HG03432 (cell line): ENCODE results near the gene PTPRQ.
"Not testable (repeated sequence)": the region's sequence is repeated elsewhere in the genome, so short reads cannot be mapped to it uniquely, and the experiment has no call there.

ENCODE experiments used
- ATAC-seq: cut with Tn5 transposase; IDR thresholded peaks from one replicate; pipeline ENCODE4 v1.9.1; 2021; ENCODE audit warnings: mild to moderate bottlenecking, moderate library complexity; ENCODE audit not compliant: unreplicated experiment

Gene PTPRQ

GRCh38 chr12:80627782-80628181, 183.7 kb downstream of the PTPRQ start:
- ATAC-seq, result no peak

DNA sequence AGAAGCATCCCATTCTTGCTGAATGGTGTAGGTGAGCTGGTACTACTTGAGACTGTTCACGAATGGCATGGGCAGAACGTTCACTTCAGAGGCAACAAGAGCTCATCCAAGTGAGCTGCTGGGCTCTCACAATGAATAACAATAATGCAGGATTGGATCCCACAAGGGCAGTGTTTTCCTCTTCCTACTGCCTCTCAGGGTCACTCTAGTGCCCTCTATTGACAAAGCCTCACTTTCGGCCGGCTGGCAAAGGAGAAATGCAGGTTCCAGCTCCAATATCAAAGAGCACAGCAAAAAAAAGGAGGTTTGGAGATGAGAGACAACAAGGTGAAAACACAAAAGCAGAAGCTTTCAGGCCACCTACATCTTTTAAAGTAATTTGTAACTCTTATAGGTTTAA, 188.8 kb downstream of the PTPRQ start:
- no peak for ATAC-seq

DNA sequence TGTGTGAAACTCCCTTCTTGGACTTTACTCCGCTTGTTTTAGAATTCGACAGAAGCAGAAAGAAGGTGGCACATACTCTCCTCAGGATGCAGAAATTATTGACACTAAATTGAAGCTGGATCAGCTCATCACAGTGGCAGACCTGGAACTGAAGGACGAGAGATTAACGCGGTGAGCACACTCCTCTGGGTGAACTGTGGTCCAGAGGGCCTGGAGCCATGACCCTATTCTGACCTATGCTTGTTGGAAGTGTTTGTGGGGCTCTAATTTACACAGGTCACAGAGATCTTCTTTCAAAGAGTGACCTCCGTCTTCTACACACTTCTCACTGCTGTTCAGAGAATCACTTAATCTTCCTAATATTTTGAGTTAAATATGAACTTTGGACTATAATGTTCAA, 190.9 kb downstream of the PTPRQ start:
- ATAC-seq, result no peak

DNA sequence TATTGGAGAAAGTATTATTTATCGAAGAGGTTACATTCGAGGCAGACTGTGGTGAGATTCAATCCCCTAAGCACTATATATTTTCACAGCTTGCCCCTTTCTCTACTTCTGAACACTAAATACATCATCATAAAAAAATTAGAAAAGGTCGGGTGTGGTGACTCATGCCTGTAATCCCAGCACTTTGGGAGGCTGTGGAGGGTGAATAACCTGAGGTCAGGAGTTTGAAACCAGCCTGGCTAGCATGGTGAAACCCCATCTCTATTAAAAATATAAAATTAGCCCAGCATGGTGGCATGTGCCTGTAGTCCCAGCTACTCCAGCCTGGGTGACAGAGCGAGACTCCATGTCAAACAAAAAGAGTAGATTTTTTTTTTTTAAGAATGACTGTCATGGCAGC, 192.8 kb downstream of the PTPRQ start:
- ATAC-seq, result no peak

GRCh38 chr12:80641936-80642335, 197.9 kb downstream of the PTPRQ start:
- no peak for ATAC-seq

DNA sequence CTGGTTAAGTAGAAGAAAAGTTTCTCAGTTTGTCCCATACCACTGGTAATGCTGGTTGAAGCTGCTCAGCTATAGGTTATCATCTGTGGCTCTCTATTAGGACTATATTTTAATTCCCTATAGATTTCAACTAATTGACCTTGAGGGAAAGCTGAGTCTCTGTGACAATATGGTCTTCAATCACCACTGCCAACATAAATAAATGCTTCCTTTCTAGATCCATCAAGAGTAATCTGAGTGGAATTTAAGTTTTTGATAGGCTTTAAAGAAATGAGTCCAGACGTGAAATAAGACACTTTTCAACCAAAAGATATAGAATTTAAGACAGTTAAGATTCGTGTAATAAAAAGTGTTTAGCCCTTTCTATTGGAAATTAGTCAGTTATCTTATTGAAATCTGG, 199.9 kb downstream of the PTPRQ start:
- no peak for ATAC-seq

GRCh38 chr12:80648881-80649280, 204.8 kb downstream of the PTPRQ start:
- ATAC-seq, result no peak

- no peak for ATAC-seq
Observed at GRCh38 chr12:80655751-80656150, 211.7 kb downstream of the PTPRQ start.

- no peak for ATAC-seq
Observed at GRCh38 chr12:80659512-80660063, 215.6 kb downstream of the PTPRQ start.

- ATAC-seq, result no peak
Observed at GRCh38 chr12:80662586-80662985, 218.6 kb downstream of the PTPRQ start.

DNA sequence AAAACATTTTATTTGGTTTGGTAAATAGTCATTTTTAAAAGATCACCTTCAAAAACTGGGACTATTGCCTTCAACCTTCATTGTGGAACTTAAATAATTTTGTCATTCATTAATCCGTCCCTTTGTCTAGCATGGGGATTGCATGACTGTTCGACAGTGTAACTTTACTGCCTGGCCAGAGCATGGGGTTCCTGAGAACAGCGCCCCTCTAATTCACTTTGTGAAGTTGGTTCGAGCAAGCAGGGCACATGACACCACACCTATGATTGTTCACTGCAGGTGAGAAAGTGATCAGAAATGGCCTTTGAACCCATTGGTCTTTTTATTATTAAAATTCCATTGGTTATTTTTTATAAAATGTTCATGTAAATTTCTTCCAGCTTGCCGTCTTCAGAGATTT, 226.2 kb downstream of the PTPRQ start:
- ATAC-seq, result no peak

DNA sequence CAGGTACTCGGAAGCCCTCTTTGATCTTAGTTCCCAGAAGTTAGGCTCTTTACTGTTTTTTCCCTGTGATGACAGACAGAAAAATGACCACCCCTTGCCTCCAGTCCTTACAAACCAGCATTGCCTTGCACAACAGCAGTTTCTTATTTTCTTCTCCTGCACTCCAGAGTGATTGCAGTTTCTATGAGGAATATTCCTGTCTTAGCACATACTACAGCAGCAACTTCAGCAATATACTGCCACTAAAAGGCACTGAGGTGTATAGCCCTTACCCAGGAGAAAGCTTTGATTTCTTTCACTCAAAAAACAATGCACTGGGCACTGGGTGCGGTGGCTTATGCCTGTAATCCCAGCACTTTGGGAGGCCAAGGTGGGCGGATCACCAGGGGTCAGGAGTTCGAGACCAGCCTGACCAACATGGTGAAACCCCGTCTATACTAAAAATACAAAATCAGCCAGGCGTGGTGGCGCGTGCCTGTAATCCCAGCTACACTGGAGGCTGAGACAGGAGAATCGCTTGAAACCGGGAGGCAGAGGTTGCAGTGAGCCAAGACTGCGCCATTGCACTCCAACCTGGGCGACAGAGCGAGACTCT, 232.1 kb downstream of the PTPRQ start:
- ATAC-seq, result not testable (repeated sequence)

- ATAC-seq, result no peak
Observed at GRCh38 chr12:80676856-80677255, 232.8 kb downstream of the PTPRQ start.

GRCh38 chr12:80677994-80678393, 234.0 kb downstream of the PTPRQ start:
- no peak for ATAC-seq

DNA sequence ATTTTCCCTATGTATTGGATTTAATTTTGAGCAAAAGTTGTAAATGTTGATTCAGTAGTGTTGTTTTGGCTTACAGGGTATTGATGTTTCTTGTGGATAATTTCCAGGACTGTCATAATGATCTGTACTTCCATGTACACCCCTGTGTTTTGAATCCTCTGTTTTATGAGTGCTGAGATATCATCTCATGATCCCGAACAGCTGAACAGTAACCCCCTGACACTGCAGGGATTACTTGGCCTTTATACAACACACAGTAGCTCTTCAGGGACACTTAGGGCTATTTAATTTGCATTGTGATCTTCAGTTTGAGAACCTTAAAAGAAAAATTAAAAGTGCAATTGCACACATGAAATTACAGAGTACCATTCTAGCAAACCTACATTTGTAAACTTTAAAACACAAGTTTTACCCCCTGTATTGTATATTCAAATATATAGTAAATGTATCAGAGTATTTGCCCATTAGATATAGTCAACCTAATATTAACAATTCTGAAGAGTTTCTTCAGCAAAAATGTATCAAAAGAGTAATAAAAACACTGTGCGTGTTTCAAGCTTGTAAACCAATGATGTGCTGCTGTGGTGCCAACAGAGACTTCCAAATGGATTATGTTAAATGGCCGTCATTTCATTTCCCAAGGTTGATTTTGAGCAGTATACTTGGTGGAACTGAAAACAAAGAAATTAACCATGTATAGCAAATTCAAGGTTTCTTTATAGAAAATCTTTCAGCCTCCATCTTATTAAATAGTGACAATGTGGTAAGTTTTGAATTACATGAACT, 235.5 kb downstream of the PTPRQ start:
- ATAC-seq, result no peak

DNA sequence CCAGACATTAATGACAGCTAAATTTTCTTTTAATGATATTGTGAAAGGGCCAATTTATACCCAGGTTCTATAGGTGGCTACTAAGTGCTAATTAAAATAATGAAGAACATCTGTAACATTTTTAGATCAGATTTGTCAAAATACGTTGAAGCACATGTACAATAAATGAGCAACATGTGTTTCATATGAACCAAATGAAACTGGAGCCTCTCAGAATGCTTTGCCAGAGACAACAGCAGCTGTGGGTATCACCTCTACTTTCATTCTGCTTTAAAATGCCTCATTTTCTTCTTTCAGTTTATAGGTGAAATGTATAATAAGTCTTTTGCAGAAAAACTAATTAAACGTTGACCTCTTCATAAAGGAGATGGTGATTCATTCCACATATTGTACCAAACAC, 237.3 kb downstream of the PTPRQ start:
- ATAC-seq, result peak; percentile 85

GRCh38 chr12:80681786-80682185, 237.8 kb downstream of the PTPRQ start:
- no peak for ATAC-seq

DNA sequence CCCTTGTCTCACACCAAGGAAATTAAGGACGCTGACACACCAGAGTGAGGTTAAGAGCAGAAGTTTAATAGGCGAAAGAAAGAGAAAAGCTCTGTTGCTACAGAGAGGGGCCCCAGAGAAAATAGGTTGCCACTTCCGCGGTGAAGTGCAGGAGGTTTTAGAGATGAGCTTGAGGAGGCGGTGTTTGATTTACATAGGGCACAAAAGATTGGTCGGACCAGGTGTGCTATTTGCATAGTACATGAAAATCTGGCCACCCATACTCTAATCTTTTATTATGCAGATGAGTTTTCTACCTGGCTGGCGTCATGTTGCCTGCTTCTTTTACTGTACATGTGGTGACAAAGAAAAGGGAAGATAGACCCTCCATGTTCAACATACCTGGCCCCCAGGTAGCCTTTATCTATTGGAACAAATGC, 240.1 kb downstream of the PTPRQ start:
- no peak for ATAC-seq

DNA sequence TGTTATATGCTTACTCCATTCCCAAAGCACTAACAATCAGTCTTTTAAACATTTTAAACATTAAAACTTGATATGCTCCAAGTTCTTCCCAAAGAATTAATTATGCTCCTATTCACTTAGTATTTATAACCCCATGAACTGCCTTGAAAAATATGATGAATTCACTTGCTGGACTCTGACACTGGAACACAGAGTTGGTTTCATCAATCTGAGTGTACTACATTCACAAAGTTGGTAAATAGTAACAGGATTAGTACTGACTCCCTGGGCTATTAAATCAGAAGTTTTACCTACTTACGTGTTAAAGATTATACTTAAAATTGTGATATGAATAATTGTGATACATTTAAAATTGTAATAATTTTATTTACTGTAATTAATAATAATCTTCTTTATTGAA, 246.1 kb downstream of the PTPRQ start:
- no peak for ATAC-seq

- ATAC-seq, result no peak
Observed at GRCh38 chr12:80690513-80690912, 246.5 kb downstream of the PTPRQ start.

DNA sequence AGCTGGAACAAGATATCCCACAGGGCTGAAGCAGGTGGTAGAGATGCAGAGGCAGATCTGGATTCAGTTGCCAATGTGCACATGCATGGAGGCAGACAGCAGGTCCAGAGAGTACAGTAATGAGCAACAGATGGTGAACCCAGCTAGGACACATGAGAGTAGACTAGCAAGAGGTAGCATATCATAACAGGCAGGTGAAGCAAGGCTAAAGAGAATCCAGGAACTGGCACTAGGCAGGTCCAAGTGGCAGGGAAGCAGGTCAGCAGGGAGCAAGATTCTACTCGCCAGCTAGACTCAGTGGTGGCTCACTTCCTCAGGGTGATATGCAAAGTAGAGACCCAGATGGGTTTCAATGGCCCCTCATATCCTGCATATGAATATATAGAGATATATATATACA, 248.1 kb downstream of the PTPRQ start:
- peak; percentile 62 for ATAC-seq

DNA sequence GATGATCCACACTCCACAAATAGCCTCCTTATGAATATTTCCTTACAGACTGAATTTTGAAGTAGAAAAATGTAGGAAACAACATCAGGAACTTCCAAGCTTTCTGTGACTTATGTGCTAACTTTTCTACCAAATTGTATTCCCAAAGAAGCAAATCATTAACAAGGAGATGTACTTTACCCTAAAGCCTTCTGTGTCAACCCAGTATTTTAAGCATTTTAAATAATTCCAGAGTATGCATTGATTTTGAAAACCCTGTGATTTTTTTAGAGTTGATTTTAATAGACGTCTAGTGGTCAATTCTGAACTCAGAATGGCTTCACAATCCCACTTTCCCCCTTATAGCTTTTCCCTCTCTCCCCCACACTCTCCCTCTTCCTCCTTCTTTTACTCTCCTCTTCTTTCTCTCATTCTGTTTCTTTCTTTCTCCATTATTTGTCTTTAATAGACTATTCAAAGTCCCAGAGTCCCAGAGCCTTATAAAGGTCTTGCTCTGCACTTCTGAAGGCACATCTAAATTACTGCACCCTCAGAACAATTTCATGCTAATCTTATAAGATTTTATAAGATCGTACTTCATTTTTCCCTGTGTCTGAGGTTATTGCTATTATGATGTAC, 253.3 kb downstream of the PTPRQ start:
- ATAC-seq, result no peak
